Liver (tissue), 9 donors: Measurements from ENCODE around the gene PDE4D. TPM values are rescaled to one million over a fixed set of nuclear protein-coding genes. Genes with fewer than 3 reads are reported as not detected.

Source experiments
- DNase-seq: peaks from one replicate; pipeline ENCODE4 v3.0.0-alpha.2; 2017; ENCODE audit warnings: low spot score
- H3K27ac ChIP-seq, 2 donors: one replicate each; pipeline ENCODE4 v1.7.0; 2013; ENCODE audit warnings: inconsistent platforms in 2 of 2, low read length in 2 of 2, control low read depth in 1 of 2, low read depth in 1 of 2, mild to moderate bottlenecking in 1 of 2
- H3K27me3 ChIP-seq, 4 donors: one replicate each; pipeline versions ENCODE4 v1.6.1 to v1.7.0; 2013; ENCODE audit warnings: low read length in 3 of 4, inconsistent platforms in 1 of 4, mild to moderate bottlenecking in 1 of 4, moderate library complexity in 1 of 4; ENCODE audit not compliant: control insufficient read depth in 4 of 4, insufficient read depth in 4 of 4
- H3K36me3 ChIP-seq, 4 donors: one replicate each; pipeline versions ENCODE4 v1.6.1 to v1.7.0; 2013; ENCODE audit warnings: low read length in 3 of 4, mild to moderate bottlenecking in 3 of 4, low read depth in 1 of 4, moderate library complexity in 1 of 4; ENCODE audit not compliant: control insufficient read depth in 4 of 4, insufficient read depth in 3 of 4
- H3K4me1 ChIP-seq, 4 donors: one replicate each; pipeline versions ENCODE4 v1.6.1 to v1.7.0; 2013; ENCODE audit warnings: low read length in 3 of 4, mild to moderate bottlenecking in 3 of 4, moderate library complexity in 1 of 4; ENCODE audit not compliant: control insufficient read depth in 4 of 4, insufficient read depth in 4 of 4
- H3K4me3 ChIP-seq, 3 donors: one replicate each; pipeline versions ENCODE4 v1.6.1 to v1.7.0; 2013; ENCODE audit warnings: low read length in 3 of 3, control low read depth in 1 of 3, low read depth in 1 of 3, mild to moderate bottlenecking in 1 of 3
- H3K9ac ChIP-seq, 2 donors: one replicate each; pipeline ENCODE4 v1.7.0; 2013; ENCODE audit warnings: low read length in 2 of 2, mild to moderate bottlenecking in 2 of 2, moderate library complexity in 2 of 2, control low read depth in 1 of 2, low read depth in 1 of 2
- H3K9me3 ChIP-seq, 4 donors: one replicate each; pipeline versions ENCODE4 v1.6.1 to v1.7.0; 2013; ENCODE audit warnings: low read length in 3 of 4; ENCODE audit not compliant: control insufficient read depth in 4 of 4
- EGR1 ChIP-seq, 2 donors: IDR thresholded peaks; 2 replicates each; pipeline ENCODE4 v1.6.1; 2016 to 2018; ENCODE audit warnings: antibody characterized with exemption in 2 of 2, low read depth in 2 of 2
- FOXA1 ChIP-seq: IDR thresholded peaks from 2 replicates; pipeline ENCODE4 v1.6.1; 2016; ENCODE audit warnings: antibody characterized with exemption
- FOXA2 ChIP-seq: IDR thresholded peaks from 2 replicates; pipeline ENCODE4 v1.6.1; 2016; ENCODE audit warnings: antibody characterized with exemption
- GABPA ChIP-seq, 2 donors: IDR thresholded peaks in 1 of 2; conservative IDR thresholded peaks in 1 of 2; 2 replicates each; pipeline ENCODE4 v1.6.1; 2016; ENCODE audit warnings: antibody characterized with exemption in 2 of 2, mild to moderate bottlenecking in 1 of 2, moderate library complexity in 1 of 2
- HNF4A ChIP-seq, 2 donors: conservative IDR thresholded peaks; 2 replicates each; pipeline ENCODE4 v1.6.1; 2016; ENCODE audit warnings: antibody characterized with exemption in 2 of 2, mild to moderate bottlenecking in 2 of 2
- HNF4G ChIP-seq: IDR thresholded peaks from 2 replicates; pipeline ENCODE4 v1.6.1; 2016; ENCODE audit warnings: antibody characterized with exemption
- JUND ChIP-seq, 2 donors: IDR thresholded peaks; 2 replicates each; pipeline ENCODE4 v1.6.1; 2016; ENCODE audit warnings: antibody characterized with exemption in 2 of 2
- NR2F2 ChIP-seq: IDR thresholded peaks from 2 replicates; pipeline ENCODE4 v1.6.1; 2016; ENCODE audit warnings: antibody characterized with exemption
- RAD21 ChIP-seq, 2 donors: IDR thresholded peaks; 2 replicates each; pipeline ENCODE4 v1.6.1; 2016; ENCODE audit warnings: antibody characterized with exemption in 2 of 2, mild to moderate bottlenecking in 2 of 2
- RXRA ChIP-seq, 2 donors: IDR thresholded peaks; 2 replicates each; pipeline ENCODE4 v1.6.1; 2017 to 2018; ENCODE audit warnings: antibody characterized with exemption in 2 of 2, mild to moderate bottlenecking in 1 of 2
- SP1 ChIP-seq: IDR thresholded peaks from 2 replicates; pipeline ENCODE4 v1.6.1; 2018; ENCODE audit warnings: antibody characterized with exemption, mild to moderate bottlenecking
- TAF1 ChIP-seq: conservative IDR thresholded peaks from 2 replicates; pipeline ENCODE4 v1.6.1; 2016; ENCODE audit warnings: antibody characterized with exemption, mild to moderate bottlenecking
- YY1 ChIP-seq: IDR thresholded peaks from 2 replicates; pipeline ENCODE4 v1.6.1; 2016; ENCODE audit warnings: antibody characterized with exemption, mild to moderate bottlenecking
- ZBTB33 ChIP-seq: IDR thresholded peaks from 2 replicates; pipeline ENCODE4 v1.6.1; 2016; ENCODE audit warnings: antibody characterized with exemption
- WGBS: extraction: QIAGEN DNeasy Blood & Tissue Kit; methylation state at CpG from one replicate; pipeline ENCODE4 v1.1.7; 2013; 5-methylcytosine and 5-hydroxymethylcytosine counted together
- polyA plus RNA-seq, 2 donors: library from polyadenylated mRNA; stranded (reverse) in 1 of 2; unstranded in 1 of 2; fragments of 200-250 nt in 1 of 2; fragments of >200 nt in 1 of 2; fragmentation: Nextera tagmentation in 1 of 2; extraction: Ambion mirVana in 1 of 2; gene quantifications; one replicate each; pipeline versions ENCODE4 v1.2.1 to v1.2.3, GENCODE V29; 2013 to 2015
- total RNA-seq, 2 donors: library from RNA; depleted of rRNA; stranded (reverse); fragments of >200 nt; gene quantifications; one replicate each; pipeline ENCODE4 v1.2.3, GENCODE V29; 2014
- TF ChIP-seq, protein P1 (sequence below): IDR thresholded peaks from 2 replicates; pipeline ENCODE4 v1.6.1; 2016; ENCODE audit warnings: antibody characterized with exemption, mild to moderate bottlenecking
- TF ChIP-seq, protein P2 (sequence below): fragments of 150-350 bp; IDR thresholded peaks from 2 replicates; pipeline ENCODE4 v1.5.1; 2017; ENCODE audit warnings: improper control_type of control experiment, low read depth, low read length; ENCODE audit not compliant: missing input control
- TF ChIP-seq, protein P3 (sequence below): IDR thresholded peaks from 2 replicates; pipeline ENCODE4 v1.6.1; 2016; ENCODE audit warnings: antibody characterized with exemption
- TF ChIP-seq, protein P4 (sequence below): IDR thresholded peaks from 2 replicates; pipeline ENCODE4 v1.6.1; 2016; ENCODE audit warnings: antibody characterized with exemption
- donor health status: healthy.
- donor health status: healthy.
- donor health status: healthy.
- donor health status: healthy.
- donor health status: healthy.

Gene PDE4D
- total and polyA plus RNA-seq, 4 donors: 0.67 to 11.9 (median 6.5) TPM

GRCh38 chr5:59615272-59615671, 278.3 kb downstream of the PDE4D start:
- TF ChIP-seq GABPA (IDR thresholded peaks at IDR 0.05 in 1 of 2, conservative IDR thresholded peaks at IDR 0.05 in 1 of 2) (no peak), TAF1 (no peak), FOXA1 (no peak), EGR1 (IDR thresholded peaks at IDR 0.05; ENCODE audit: low read depth in 2 of 2) (no peak), HNF4A (conservative IDR thresholded peaks at IDR 0.05) (no peak), RXRA (IDR thresholded peaks at IDR 0.05) (no peak), YY1 (no peak), HNF4G (no peak), RAD21 (IDR thresholded peaks at IDR 0.05) (no peak), JUND (IDR thresholded peaks at IDR 0.05) (no peak), NR2F2 (no peak), SP1 (no peak), ZBTB33 (no peak), FOXA2 (no peak)
- TF ChIP-seq, protein P1, sequence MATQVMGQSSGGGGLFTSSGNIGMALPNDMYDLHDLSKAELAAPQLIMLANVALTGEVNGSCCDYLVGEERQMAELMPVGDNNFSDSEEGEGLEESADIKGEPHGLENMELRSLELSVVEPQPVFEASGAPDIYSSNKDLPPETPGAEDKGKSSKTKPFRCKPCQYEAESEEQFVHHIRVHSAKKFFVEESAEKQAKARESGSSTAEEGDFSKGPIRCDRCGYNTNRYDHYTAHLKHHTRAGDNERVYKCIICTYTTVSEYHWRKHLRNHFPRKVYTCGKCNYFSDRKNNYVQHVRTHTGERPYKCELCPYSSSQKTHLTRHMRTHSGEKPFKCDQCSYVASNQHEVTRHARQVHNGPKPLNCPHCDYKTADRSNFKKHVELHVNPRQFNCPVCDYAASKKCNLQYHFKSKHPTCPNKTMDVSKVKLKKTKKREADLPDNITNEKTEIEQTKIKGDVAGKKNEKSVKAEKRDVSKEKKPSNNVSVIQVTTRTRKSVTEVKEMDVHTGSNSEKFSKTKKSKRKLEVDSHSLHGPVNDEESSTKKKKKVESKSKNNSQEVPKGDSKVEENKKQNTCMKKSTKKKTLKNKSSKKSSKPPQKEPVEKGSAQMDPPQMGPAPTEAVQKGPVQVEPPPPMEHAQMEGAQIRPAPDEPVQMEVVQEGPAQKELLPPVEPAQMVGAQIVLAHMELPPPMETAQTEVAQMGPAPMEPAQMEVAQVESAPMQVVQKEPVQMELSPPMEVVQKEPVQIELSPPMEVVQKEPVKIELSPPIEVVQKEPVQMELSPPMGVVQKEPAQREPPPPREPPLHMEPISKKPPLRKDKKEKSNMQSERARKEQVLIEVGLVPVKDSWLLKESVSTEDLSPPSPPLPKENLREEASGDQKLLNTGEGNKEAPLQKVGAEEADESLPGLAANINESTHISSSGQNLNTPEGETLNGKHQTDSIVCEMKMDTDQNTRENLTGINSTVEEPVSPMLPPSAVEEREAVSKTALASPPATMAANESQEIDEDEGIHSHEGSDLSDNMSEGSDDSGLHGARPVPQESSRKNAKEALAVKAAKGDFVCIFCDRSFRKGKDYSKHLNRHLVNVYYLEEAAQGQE: no peak
- TF ChIP-seq, protein P2, sequence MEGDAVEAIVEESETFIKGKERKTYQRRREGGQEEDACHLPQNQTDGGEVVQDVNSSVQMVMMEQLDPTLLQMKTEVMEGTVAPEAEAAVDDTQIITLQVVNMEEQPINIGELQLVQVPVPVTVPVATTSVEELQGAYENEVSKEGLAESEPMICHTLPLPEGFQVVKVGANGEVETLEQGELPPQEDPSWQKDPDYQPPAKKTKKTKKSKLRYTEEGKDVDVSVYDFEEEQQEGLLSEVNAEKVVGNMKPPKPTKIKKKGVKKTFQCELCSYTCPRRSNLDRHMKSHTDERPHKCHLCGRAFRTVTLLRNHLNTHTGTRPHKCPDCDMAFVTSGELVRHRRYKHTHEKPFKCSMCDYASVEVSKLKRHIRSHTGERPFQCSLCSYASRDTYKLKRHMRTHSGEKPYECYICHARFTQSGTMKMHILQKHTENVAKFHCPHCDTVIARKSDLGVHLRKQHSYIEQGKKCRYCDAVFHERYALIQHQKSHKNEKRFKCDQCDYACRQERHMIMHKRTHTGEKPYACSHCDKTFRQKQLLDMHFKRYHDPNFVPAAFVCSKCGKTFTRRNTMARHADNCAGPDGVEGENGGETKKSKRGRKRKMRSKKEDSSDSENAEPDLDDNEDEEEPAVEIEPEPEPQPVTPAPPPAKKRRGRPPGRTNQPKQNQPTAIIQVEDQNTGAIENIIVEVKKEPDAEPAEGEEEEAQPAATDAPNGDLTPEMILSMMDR: no peak
- TF ChIP-seq, protein P3, sequence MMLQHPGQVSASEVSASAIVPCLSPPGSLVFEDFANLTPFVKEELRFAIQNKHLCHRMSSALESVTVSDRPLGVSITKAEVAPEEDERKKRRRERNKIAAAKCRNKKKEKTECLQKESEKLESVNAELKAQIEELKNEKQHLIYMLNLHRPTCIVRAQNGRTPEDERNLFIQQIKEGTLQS: no peak
- TF ChIP-seq, protein P4, sequence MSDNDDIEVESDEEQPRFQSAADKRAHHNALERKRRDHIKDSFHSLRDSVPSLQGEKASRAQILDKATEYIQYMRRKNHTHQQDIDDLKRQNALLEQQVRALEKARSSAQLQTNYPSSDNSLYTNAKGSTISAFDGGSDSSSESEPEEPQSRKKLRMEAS: no peak
- H3K27ac ChIP-seq: no peak overlapping the region
- 91% methylated on average over 1 of the region's 1 CpG for WGBS
- H3K9me3 ChIP-seq: no peaks in the 10 kb centered on the region
- H3K9ac ChIP-seq: no peak overlapping the region
- H3K4me3 ChIP-seq: no peak overlapping the region
- DNase-seq: no peak
- H3K4me1 ChIP-seq: no peaks in the 10 kb centered on the region
- no peaks in the 10 kb centered on the region for H3K36me3 ChIP-seq
- no peaks in the 10 kb centered on the region for H3K27me3 ChIP-seq
